ENCODE results near the gene DCHS1.

DCHS1 gene

DNA sequence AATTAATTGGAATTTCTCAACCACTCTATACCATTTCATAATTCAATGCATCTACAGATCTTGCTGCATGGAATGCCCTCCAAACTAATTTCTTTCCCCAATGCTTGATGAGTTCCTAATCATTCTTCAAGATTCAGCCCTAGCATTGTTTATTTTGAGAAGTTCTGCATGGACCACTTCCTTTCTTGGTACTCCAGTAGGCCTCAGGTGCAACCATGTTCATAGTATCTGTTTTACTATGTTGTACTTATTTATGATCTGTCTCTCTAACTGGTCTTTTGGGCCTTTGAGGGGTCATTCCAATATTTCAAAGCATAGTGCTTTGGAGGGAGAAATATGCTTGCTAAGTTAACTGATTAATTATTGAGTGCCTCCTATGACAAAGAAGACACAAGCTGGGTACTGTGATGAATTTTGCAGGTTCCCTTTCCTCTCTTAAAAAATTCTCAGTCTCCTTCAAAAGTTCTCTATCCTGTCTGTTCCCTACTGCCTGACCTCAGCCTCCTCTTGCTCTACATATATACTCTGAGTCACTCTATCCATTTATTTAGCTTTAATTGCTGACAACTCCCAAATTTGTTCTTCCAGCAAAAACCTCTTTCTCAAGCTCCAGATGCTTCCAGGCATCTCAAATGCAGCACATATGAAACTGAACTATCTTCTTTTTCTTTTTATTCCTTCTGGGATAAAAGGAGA is 18.1 kb upstream of the DCHS1 start:
- no peak for DNase-seq (ENCODE audit: low read depth in 2 of 2)

DNA sequence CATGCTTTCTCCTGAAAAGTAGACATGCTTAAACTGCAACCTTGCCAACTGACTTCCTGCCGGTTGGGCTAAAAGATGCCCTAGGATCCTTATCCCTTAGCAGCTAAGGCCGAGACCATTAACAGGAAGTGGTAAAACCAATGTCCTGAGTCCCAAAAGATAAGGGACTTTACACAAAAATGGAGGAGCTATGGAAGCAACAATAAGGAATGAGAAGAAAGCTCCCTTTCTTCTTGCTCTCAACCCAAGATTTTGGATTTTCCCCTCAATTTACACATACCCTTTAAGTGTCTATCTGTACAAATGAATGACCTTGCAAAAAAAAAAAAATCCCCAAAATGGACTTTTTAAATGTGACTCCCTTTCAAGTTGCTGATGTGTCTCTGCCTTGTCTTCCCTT is 16.4 kb upstream of the DCHS1 start:
- DNase-seq (ENCODE audit: low read depth in 2 of 2) = no peak

GRCh38 chr11:6670202-6670830 is 14.7 kb upstream of the DCHS1 start:
- DNase-seq (ENCODE audit: low read depth in 2 of 2) = no peak

- DNase-seq (ENCODE audit: low read depth in 2 of 2) = no peak
Measured at GRCh38 chr11:6667733-6668374, 12.2 kb upstream of the DCHS1 start.

GRCh38 chr11:6666302-6667183 is 10.9 kb upstream of the DCHS1 start:
- DNase-seq (ENCODE audit: low read depth in 2 of 2) = no peak

GRCh38 chr11:6664551-6664950 is 8.9 kb upstream of the DCHS1 start:
- no peak for DNase-seq (ENCODE audit: low read depth in 2 of 2)

DNA sequence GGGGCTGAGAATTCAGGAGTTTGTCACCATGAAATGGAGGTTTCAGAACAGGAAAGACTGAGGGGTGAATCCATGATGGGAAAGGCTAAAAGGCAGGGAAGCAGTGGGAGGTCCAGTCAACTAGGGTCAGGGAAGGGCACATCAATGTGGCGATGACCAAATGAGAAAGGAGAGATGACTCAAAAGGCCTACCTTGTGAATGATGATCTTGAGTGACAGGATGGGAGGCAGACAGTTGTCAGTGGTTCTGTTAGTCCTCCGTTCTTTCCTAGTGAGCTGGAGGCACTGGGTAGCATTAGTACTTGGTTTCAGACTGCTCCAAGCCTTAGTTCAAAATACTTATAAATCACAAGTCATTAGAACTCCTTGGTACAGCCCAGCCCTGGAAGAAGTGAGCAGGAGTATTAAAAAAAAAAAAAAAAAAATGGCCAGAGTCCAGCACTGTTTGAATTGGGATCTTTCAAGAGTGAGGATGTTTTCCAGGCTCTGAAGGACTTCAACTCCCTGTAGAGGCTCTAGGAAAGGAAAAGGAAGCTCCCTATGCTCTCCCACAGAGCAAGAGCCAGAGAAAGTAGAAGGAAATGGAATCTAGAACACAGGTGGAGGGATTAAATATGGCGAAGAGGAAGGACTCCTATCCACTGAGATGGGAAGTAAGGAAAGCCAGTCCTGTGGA is 8.3 kb upstream of the DCHS1 start:
- no peak for DNase-seq (ENCODE audit: low read depth in 2 of 2)

GRCh38 chr11:6660712-6661111 is 5.1 kb upstream of the DCHS1 start:
- DNase-seq (ENCODE audit: low read depth in 2 of 2) = no peak

- no peak for DNase-seq (ENCODE audit: low read depth in 2 of 2)
Measured at GRCh38 chr11:6658647-6659046, 3.0 kb upstream of the DCHS1 start.

GRCh38 chr11:6657346-6657745 is 1.7 kb upstream of the DCHS1 start:
- no peak for DNase-seq (ENCODE audit: low read depth in 2 of 2)

DNA sequence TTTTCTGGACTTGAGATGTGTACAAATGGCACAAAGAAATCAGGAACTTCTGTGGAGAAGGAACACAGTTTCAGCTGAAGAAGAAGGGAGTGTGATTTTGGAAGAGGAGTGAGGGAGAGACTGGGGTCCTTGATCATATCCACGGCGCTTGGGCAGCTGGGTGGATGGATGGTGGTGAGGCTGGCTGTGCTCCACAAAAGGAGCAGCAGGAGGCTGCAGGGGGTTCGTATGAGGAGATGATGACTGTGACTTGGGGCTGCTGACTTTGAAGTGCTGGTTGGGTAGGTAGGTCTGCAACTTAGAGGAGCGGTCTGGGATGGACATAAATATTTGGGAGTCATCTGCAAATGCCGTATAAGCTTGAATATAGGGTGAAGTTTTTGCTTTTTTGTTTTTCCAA is 1.3 kb upstream of the DCHS1 start:
- no peak for DNase-seq (ENCODE audit: low read depth in 2 of 2)

GRCh38 chr11:6656584-6656915 is 941 bp upstream of the DCHS1 start:
- DNase-seq (ENCODE audit: low read depth in 2 of 2) = no peak

GRCh38 chr11:6655020-6655789 is 404 bp downstream of the DCHS1 start:
- no peak for DNase-seq (ENCODE audit: low read depth in 2 of 2)

- DNase-seq (ENCODE audit: low read depth in 2 of 2) = no peak
Measured at GRCh38 chr11:6654281-6655019, 1.2 kb downstream of the DCHS1 start.

DNA sequence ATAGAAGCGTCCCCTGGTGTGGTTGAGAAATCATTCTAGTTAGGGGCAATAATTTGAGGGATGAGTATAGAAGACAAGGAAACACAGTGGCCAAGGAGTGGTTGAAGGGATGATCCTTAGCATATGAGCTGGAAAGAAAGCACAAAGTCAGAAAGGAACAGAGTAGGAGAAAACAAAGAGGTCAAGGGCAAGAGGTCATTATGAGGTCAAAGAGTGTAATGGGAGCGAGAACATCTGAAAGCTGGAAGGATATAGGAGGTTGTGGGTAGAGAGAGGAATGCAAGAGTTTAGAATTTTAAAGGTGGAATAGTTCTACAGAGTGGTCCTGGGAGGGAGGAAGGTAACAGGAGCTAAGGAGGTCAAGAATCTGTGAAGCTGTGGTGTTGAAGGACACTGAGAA is 2.0 kb downstream of the DCHS1 start:
- DNase-seq (ENCODE audit: low read depth in 2 of 2) = no peak

GRCh38 chr11:6653097-6653496 is 2.5 kb downstream of the DCHS1 start:
- no peak for DNase-seq (ENCODE audit: low read depth in 2 of 2)

DNA sequence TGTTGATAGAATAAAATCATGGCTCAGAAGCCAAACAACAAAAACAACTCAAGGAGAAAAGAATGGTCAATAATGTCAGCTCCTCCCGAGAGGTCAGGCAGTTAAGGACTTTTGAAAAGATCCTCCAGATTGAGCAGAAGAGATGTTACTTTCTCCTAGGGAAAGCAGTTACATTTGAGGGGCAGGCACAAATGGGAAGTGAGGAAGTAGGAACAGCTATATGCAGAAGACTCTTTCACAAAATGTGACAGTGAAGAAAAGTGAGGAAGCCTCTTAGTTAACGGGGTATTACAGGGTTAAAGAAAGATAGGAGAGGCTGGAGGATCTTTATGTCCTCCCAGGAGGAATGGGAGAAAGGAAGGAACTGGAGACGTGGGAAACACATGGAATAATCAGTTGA is 3.4 kb downstream of the DCHS1 start:
- DNase-seq (ENCODE audit: low read depth in 2 of 2) = no peak

DNA sequence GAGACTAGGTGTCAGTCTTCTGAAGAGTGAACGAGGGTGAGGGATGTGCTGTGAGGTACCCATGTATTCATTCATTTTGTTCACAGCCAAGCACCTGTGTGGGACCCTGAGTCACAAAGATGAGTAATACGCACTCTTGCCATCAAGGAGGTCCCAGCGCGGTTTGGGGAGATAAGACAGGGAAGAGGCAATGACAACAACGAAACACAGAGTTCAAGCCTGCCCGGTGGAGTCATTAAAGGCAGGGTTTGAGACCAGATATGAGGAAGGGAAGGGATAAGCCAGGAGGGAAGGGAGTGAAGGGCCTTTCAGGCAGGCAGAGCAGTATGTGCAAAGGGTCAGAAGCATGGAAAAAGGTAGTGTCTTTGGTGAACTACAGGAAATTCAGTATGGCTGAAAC is 4.6 kb downstream of the DCHS1 start:
- DNase-seq (ENCODE audit: low read depth in 2 of 2) = no peak

GRCh38 chr11:6650104-6650503 is 5.5 kb downstream of the DCHS1 start:
- no peak for DNase-seq (ENCODE audit: low read depth in 2 of 2)

GRCh38 chr11:6648501-6648900 is 7.1 kb downstream of the DCHS1 start:
- DNase-seq (ENCODE audit: low read depth in 2 of 2) = no peak
